Hematopoietic multipotent progenitor cell treated with erythropoietin and hydrocortisone succinate and interleukin-3 and kit ligand, for 15 days (in vitro differentiated cells): Measurements from ENCODE around the gene CASKIN1.
A peak's percentile ranks its signal among the peaks of the same experiment; 100 is the strongest.
"Not testable (repeated sequence)": the region's sequence is repeated elsewhere in the genome, so short reads cannot be mapped to it uniquely, and the experiment has no call there.

Experiments used
- DNase-seq: peaks from one replicate; pipeline ENCODE4 v3.0.0-alpha.2; 2015; ENCODE audit warnings: low spot score

The CASKIN1 gene

DNA sequence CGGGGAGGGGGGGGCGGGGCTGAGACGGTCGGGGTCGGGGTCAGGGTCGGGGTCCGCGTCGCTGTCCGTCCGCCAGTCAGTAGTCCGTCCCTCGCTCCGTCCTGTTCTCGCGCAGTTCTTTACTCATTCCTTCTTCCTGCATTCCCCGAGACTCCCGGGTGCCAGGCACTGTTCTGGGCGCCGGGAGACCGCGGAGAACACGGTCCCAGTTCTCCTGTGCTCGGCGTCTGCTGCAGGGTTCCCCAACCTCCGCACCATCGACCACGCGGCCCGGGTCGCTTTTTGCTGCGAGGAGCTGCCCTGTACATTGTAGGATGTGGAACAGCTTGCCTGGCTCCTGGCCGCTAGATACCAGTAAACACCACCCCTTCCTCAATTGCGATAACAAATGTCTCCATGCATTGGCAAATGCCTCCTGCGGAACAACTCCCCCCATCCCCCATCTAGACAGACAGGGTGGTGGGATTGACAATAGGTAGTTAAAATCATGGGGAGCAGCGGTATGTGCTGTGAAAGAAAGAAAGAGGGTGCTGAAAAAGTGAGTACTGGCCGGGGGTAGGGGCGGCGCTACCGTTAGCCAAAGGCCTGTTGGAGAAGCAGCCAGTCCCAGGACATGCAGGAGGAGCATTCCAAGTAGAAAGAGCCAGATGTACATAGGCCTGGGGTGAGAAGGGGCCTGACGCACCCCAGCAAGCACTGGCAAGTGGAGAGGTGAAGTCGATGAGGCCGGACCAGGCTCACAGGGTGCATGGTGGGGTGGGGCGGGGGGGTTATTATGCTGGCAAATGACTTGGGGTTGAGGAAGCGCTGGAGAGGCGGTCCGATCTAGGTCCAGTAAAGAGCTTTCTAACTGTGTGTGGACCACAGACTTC lies 40.2 kb downstream of the CASKIN1 start:
- peak; percentile 13 for DNase-seq

DNA sequence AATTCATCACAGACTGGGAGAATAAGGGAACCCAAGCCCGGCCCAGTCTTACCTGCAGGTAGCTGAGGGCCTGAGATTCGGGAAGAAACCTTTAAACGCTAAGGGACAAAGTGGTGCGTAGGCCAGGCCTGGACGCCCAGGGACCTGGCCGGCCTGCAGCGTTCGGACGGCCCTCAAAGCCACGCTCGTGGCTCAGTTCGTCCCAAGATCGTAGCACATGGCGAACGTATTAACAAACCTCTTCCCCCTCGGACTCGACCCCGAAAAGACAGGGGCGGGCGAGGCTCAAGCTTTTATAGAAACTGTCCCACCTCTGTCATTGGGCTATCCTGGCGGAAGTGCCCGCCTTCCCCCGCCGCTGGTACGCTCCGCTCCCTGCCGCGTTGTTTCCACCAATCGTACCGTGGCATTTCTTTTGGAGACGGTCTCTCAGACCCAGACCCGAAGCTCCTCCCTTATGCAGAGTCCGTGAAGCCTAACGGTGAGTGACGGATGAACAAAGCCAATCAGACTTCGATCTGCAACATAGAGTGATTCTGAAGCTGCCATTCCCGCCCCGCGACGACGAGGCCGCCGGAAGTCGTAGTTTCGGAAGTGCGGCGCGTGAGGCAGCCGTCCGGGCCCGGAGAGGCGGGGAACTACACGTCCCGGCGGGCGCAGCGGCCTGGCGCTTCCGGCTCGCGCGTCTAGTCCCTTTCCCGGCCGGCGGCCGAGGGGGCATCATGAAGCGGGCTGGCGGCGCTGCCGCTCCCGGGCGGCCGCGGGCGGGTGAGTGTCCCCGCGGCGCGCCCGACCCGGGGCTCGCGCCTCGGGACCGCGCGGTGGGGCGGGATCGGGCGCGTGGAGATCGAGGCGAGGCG lies 41.1 kb downstream of the CASKIN1 start, which contains the start of gene TRAF7:
TRAF7 (plus strand) TSS at position 692 of the 860 bp plus-strand sequence. CDS start 8,139 bp downstream, outside the sequence.
- DNase-seq, result peak; percentile 100

DNA sequence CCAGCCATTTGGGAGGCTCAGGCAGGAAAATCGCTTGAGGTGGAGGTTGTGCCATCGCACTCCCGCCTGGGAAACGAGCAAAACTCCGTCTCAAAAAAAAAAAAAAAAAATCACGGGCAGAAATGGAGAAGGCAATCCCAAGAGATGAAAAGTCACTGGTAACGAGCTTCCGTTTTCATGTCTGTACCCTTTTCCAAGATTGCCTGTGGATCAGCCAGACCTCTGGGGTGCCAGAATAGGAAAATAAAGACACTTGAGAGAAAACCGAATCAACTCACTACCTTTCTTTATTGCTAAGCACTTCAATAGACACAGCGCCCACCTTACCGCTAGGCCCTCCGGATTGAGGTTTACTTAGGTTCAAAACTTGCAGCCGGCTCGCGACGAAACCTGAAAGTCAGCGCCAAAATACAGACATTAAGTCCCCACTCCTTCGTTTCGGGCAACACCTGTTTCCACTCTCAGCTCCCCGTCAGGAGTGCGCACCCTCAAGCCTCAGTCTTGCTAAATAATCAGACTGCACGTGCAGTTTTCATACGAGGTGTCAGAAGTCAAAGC lies 41.8 kb downstream of the CASKIN1 start:
- DNase-seq, result no peak

DNA sequence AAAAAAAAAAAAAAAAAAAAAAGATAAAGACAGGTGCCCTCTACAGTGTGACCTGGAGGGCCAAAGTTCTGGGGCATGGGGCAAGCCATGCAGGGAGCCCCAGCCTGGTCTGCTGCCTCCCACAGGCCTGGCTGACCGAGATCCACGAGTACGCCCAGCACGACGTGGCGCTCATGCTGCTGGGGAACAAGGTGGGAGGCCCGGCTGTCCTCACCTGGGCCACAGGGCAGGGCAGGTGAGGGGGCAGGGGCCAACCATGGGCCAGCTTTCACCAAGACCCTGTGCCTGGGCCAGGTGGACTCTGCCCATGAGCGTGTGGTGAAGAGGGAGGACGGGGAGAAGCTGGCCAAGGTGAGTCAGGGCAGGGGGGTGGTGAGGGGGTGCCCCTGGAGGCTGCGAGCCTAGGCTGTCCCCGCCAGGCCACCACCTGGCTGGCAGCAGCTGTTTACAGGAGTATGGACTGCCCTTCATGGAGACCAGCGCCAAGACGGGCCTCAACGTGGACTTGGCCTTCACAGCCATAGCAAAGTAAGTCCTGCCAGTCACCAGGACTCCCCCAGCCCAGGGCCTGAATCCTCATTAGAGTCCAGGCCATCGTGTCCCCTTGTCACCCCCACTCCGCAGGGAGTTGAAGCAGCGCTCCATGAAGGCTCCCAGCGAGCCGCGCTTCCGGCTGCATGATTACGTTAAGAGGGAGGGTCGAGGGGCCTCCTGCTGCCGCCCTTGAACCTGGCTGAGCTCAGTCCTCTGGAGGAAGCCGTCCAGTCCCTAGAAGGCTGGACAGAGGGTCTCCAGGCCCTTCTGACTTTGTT lies 43.5 kb downstream of the CASKIN1 start:
- DNase-seq, result no peak

DNA sequence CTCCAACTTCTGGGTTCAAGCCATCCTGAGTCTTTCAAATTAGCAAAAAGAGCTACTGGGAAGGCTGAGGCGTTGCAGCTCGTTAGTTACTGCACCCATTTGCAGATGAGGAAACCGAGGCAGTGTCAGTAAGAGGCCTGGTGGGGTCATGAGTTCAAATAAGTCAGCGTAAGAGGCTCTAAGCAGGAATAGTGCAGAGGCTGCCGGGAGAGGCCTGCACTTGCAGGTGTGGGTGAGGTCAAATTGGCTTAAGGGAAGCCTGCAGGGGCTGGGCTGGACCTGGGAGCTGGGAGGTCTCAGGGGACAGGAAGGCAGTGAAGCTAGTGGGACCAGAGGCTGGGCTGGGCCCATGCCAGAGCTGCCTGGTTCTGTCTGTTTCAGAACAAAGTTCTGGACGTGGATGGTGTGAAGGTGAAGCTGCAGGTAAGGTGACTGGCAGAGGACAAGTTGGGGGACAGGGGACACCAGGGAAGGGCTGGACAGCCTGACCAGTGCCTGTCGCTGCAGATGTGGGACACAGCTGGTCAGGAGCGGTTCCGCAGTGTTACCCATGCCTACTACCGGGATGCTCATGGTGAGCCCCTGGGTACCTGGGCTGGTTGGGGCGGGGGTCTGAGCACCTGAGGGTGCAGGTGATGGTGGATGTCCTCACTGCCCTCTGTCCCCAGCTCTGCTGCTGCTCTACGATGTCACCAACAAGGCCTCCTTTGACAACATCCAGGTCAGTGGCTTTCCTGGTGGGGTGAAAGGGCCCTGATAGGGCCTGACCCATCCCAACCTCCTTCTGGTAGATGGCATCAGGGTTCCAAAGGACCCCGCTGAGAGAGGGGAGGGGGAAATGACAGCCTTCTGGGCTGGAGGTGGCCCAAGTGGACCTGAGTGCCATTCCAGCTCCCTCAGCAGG lies 45.0 kb downstream of the CASKIN1 start:
- DNase-seq, result no peak

DNA sequence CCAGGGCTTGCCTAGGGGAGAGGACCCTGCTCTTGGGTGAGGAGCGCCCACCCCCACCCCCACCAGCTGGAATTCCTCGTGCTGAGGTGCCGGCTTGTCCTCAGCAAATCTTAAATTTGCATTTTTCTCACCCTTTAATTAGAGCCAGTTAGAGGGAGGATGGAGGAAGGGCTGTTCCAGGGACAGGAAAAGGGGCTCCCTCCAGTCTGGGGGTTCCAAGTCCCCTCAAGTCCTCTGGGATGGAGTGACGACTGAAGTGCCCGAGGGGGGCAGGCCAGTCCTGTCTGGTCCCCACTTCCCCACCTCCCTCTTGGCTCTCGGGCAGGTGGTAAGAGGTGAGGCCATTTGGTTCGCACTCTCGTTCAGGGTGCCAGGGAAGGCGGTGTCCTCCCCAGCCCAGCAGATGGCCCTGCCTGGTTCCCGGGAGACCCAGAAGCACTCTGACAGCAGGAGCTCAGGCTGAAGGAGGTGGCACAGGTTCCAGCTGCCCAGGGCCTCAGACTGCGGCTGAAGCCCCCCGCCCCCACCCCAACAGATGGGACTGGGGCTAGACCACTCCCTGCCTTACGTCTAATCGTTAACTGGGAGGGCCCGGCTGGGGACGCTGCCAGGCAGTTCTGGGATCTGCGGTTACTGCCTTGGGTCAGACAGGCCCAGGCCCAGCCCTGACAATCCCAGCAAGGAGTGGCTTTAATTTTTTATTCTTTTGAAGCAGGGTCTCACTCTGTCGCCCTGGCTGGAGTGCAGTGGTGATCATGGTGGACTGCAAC lies 45.8 kb downstream of the CASKIN1 start:
- DNase-seq, result no peak

DNA sequence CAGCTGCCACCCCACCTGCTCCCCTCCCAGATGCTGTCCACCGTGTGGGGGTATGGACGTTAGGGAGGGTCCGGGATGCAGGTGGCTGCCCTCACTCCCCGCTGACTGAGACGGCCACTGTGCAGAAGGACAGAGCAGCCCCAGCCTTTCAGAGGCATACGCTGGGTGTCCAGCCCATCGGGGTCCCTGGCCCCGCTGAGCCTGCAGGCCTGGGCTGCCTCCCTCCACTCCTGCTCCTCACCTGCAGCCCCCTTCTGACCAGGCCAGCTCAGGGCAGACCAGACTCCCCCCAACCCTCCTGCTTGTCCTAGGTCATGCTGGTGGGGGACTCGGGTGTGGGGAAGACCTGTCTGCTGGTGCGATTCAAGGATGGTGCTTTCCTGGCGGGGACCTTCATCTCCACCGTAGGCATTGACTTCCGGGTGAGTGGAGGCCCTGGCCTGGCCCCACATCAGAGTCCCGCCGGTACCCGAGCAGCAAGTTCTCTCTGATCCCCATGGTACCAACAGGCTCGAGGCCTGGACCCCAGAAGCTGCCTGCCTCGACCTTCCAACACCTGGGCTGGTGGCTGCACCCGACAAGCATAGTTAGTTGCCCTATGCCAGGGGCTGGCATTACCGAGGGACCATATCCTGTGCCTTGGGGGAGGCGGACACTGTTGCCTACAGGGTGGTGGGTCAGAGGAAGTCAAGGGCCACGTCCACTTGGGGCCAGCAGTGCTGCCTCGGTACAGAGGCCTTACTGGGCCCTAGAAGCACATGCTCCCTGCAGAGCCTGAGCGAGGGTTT lies 46.6 kb downstream of the CASKIN1 start:
- no peak for DNase-seq

DNA sequence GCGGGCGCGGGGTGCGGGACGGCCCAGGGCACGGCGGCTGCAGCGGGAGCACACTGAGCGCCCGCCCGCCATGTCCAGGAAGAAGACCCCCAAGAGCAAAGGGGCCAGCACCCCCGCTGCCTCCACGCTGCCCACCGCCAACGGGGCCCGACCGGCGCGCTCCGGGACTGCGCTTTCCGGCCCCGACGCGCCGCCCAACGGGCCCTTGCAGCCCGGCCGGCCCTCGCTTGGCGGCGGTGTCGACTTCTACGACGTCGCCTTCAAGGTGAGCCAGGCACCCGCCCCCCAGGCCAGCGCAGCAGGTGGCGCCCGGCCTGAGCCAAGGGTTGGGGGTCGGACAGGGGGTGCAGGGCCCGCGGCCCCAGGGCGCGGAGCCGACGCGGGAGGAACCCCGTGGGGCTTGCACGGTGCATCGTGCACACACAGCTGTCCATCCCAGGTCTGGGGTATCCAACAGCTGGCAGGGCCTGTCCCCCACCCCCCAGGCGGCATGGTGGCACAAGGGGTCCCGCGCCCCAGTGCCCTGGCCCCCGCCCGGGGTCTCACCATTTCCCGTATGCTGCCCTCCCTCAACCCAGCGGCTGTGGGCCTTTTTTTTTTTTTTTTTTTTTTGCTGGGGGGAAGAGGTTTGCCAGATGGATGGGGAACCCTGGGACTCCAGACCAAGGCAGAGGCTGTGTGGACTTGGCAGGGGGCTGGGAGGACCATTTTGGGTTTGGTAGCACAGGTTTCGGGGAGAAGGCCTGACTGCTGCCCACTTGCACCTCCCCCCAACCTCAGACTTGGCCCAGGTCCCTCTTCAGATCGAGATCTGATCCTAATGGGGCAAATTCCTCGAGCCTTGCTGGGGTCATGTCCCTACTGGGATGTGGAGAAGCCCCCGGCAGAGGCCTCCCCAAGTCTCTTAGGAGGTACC lies 47.4 kb downstream of the CASKIN1 start:
- DNase-seq, result no peak

DNA sequence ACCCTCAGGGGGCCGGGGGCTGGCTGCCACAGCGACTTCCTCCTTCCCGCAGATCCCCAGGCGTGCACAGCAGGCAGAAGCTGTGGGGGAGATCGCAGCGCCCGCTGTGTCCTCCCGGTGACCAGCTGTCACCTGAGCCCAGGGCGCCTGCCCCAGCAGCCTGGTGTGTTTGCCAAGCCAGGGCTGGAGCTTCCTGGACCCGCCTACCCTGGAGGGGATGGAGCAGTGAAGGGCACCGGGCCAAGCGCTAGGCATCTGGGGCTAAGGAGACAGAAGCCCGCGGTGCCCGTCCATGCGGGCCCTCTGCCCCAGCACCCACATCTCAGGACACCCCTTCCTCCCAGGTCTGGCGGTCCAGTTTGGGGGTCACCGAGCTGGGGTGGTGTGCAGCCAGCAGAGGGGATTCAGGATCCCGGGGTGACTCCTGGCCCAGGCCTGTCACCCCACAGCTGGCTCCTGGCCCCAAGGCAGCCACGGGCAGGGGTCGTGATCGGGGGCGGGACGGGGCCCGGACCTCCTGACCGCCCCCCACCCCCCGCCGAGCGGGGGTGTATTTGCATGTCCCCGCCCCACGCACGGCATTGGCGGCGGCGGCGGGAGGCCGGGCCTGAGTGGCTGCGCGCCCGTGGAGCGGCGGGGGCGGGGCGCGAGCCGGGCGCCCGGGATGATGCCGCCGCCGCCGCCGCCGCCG lies 48.3 kb downstream of the CASKIN1 start, which contains the start of gene RAB26:
RAB26 (plus strand) TSS at position 645 of the 691 bp plus-strand sequence. CDS start 159 bp downstream, outside the sequence.
- DNase-seq, result no peak

DNA sequence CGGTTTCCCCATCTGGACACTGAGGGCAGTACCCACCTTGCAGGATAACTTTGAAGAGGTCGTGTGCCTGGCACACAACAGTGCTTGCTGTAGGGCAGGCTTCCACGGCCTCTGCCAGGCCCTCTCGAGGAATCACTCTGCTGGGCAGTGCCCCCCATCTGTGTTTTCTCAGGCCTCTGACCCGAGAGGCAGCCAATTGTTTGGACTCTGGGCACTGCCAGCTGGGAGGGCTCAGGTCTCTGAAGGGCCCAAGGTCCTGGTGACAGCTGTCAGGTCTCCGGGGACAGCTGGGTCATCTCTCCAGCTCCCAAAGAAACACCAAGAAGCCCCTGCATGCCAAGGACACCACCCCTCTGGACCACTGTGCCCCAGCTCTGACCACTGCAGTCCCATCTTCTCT lies 49.0 kb downstream of the CASKIN1 start:
- no peak for DNase-seq

DNA sequence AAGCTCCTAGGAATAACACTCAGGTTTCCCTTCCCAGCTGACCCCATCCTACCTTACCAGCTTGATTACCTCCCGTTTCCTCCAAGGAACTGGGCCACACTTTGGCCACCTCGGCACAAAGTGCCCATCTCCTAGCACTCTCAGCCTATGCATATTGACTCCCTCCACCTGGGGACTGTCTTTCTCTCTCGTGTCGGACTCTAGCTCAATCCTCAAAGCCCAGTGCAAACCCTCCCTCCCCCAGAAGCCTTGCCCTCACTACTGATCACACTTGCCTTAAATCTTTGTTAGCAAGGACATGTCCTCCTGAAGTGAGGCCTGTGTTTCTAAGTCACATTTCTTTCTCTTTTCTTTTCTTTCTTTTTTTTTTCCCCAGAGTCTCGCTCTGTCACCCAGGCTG lies 50.6 kb downstream of the CASKIN1 start:
- DNase-seq, result no peak

DNA sequence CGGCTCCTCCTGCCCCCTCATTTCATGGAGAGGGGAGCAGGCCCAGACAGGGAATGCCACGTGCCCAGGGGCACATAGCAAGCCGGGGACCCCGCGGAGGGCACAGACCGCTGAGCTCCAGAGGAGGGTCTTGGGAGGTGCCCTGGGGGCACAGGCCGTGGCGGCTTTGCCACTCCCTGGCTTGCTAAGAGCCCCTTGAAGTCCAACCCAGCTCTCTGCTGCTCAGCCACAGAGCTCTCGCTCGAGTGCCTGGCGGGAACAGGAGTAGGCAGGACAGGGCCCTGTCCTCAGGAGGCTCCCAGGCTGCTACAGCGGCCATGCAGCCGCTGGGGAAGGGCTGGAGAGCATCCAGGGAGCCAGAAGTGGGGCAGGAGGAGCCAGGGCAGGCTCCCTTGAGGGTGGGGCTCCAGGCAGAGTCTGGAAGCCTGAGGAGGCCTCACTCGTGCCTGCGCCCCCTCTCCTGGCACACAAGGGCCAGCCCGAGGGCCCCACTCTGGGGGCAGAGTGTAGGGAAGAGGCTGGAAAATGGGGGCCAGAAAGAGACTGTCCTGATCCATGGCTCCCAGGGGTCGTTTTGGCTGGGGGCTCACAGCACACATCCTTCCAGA lies 52.4 kb downstream of the CASKIN1 start:
- no peak for DNase-seq

DNA sequence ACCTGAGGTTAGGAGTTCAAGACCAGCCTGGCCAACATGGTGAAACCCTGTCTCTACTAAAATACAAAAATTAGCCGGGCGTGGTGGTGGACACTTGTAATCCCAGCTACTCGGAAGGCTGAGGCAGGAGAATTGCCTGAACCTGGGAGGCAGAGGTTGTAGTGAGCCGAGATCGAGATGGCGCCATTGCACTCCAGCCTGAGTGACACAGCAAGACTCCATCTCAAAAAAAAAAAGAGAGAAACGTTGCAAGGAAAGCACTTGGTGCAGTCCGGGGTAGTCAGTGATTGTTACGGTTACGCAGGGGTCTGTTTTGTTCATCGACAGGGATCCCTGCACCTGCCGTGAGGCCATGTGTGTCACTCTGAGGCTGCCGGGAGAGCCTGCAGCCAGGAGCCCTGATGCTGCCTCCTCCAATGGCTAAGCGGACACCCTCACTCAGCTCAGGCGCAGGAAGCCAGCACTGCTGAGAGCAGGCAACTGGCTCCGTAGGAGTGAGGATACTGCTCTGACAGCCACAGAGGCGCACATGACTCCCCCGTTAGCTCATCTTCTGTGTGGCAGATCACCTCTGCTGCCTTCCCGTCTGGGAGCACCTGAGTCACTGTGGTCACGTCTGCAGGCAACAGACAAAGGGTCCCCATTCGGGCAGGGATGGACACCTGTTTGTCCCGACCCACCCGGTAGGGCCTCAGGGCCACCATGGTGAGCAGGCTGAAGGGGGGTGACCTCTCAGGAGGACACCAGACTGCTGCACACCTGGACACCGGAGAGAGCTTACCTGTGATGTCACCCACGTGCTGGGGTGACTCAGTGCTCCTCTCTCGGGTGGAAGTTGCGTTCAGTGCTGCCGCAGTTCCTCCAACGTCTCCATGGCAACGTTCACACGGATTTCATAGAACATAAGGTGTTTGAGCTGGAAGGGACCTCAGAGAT lies 53.2 kb downstream of the CASKIN1 start:
- no peak for DNase-seq

DNA sequence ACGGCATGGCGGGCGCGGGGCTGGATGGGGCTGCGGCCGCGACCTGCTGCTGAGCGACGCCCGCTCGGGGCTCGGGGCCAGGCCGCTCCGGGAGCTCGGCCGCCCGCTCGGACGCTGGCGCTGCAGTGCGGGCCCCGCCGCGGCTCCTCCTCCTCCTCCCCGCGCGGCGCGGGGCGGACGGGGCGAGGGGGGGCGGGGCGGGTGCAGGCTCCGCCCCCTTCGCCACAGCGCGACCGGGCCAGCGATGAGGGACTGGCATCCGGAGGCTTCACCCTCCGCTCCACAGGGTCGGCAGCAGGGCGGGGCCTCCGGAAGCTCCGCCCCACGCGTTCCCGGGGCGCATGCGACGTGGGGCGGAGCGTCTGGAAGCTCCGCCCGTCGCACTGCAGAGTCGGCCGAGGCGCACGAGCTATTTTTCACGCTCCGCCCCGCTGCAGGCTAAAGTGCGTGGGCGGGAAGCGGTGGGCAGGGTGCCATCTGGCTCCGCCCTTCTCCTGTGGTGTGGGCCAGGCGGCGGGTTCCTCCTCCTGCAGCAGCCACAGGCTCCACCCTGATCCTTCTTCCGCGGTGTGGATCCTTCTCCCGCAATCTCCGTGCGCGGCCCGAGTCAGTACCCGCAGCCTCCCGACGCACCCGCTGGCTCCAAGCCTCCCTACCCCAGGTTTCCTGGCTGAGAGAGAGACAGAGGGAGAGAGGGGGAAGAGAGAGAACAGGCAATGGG lies 60.5 kb downstream of the CASKIN1 start, which contains the start of gene PKD1:
PKD1 (minus strand) TSS at position 129 of the 721 bp plus-strand sequence. CDS start 209 bp downstream, outside the sequence.
- peak; percentile 91 for DNase-seq

DNA sequence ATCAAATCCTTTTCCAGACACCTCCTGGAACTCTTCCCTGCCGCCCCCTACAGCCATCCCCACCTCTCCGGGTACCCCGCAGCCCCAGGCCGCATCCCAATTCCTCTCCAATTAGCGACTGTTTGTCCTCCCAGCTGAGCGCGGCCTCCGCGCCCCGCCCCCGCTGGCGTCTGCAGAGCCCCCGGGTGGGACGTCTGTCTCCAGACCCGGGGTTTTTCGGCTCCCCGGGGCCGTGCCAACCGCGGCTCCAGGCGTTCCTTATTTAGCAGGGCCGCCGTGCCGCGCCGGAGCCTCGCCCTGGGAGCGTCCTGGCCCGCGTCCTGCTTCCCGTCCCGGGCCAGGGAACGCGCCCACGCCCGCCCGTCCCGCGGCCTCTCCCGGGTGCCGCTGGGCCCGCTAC lies 61.3 kb downstream of the CASKIN1 start:
- not testable (repeated sequence) for DNase-seq
